HEK293 (cell line): ENCODE results near the gene EXOC7.

ENCODE experiments used
- CTCF ChIA-PET: fragments of 350-600 bp; formaldehyde crosslinking; extraction: SDS; loops from one replicate; lab custom pipeline; 2021; ENCODE audit warnings: antibody characterized with exemption; lab: Yijun Ruan, JAX
- POLR2A ChIA-PET: fragments of 300-600 bp; formaldehyde crosslinking; extraction: SDS; loops from one replicate; lab custom pipeline; 2020; ENCODE audit warnings: antibody characterized with exemption, inconsistent platforms; lab: Yijun Ruan, JAX
- H3K27ac ChIP-seq: fragments of 200-500 bp; sonication (Bioruptor generic); 2 replicates; pipeline ENCODE4 v1.5.1; 2014; ENCODE audit warnings: low read depth, low read length, control low read depth, inconsistent platforms; ENCODE audit errors: extremely low read depth
- H3K36me3 ChIP-seq, 2 experiments: fragments of 200-500 bp in 1 of 2; sonication (Bioruptor generic) in 1 of 2; 1 replicate in 1 of 2; 2 replicates in 1 of 2; pipeline ENCODE4 v1.5.1; 2014 to 2017; ENCODE audit warnings: inconsistent platforms in 2 of 2, low read length in 2 of 2; ENCODE audit not compliant: control insufficient read depth in 2 of 2, insufficient read depth in 1 of 2
- H3K4me1 ChIP-seq: fragments of 200-500 bp; sonication (Bioruptor generic); 2 replicates; pipeline ENCODE4 v1.5.1; 2014; ENCODE audit warnings: mild to moderate bottlenecking, low read length, inconsistent platforms; ENCODE audit not compliant: control insufficient read depth, insufficient read depth
- H3K4me3 ChIP-seq: 2 replicates; pipeline ENCODE4 v1.5.1; 2011; ENCODE audit warnings: low read depth, mild to moderate bottlenecking, control low read depth, low read length, moderate library complexity
- H3K9me3 ChIP-seq: fragments of 200-500 bp; sonication (Bioruptor generic); 2 replicates; pipeline ENCODE4 v1.5.1; 2014; ENCODE audit warnings: low read depth, low read length, inconsistent platforms; ENCODE audit not compliant: control insufficient read depth, insufficient read depth
- FEZF1 ChIP-seq: fragments of 450-650 bp; formaldehyde crosslinking; IDR thresholded peaks from 2 replicates; pipeline ENCODE4 v1.5.1; 2016; ENCODE audit warnings: missing biosample characterization, missing genetic modification characterization
- IKZF3 ChIP-seq: fragments of 450-650 bp; IDR thresholded peaks from 2 replicates; pipeline ENCODE4 v1.5.0; 2018; ENCODE audit warnings: missing biosample characterization, mild to moderate bottlenecking, missing genetic modification characterization, moderate library complexity
- KLF16 ChIP-seq: fragments of 450-650 bp; formaldehyde crosslinking; IDR thresholded peaks from 2 replicates; pipeline ENCODE4 v1.5.1; 2017; ENCODE audit warnings: missing biosample characterization, missing genetic modification characterization
- KLF9 ChIP-seq: fragments of 450-650 bp; formaldehyde crosslinking; IDR thresholded peaks from 2 replicates; pipeline ENCODE4 v1.5.1; 2016; ENCODE audit warnings: missing biosample characterization, missing genetic modification characterization, low read depth
- SCRT1 ChIP-seq: fragments of 450-650 bp; formaldehyde crosslinking; IDR thresholded peaks from 2 replicates; pipeline ENCODE4 v1.5.1; 2016; ENCODE audit warnings: missing biosample characterization, missing genetic modification characterization, borderline replicate concordance
- SP2 ChIP-seq: fragments of 450-650 bp; formaldehyde crosslinking; IDR thresholded peaks from 2 replicates; pipeline ENCODE4 v1.5.1; 2016; ENCODE audit warnings: missing biosample characterization, missing genetic modification characterization
- SP3 ChIP-seq: fragments of 450-650 bp; formaldehyde crosslinking; IDR thresholded peaks from 2 replicates; pipeline ENCODE4 v1.5.1; 2016; ENCODE audit warnings: missing biosample characterization, missing genetic modification characterization
- SP7 ChIP-seq: fragments of 450-650 bp; formaldehyde crosslinking; IDR thresholded peaks from 2 replicates; pipeline ENCODE4 v1.5.1; 2016; ENCODE audit warnings: missing biosample characterization, missing genetic modification characterization
- ZFHX2 ChIP-seq: fragments of 450-650 bp; formaldehyde crosslinking; conservative IDR thresholded peaks from 2 replicates; pipeline ENCODE4 v1.5.1; 2016; ENCODE audit warnings: missing biosample characterization, missing genetic modification characterization
- ZFP41 ChIP-seq: fragments of 450-650 bp; formaldehyde crosslinking; IDR thresholded peaks from 2 replicates; pipeline ENCODE4 v1.5.1; 2016; ENCODE audit warnings: missing biosample characterization, missing genetic modification characterization, borderline replicate concordance
- ZNF10 ChIP-seq: fragments of 450-650 bp; formaldehyde crosslinking; IDR thresholded peaks from 2 replicates; pipeline ENCODE4 v1.5.1; 2017; ENCODE audit warnings: missing biosample characterization, missing genetic modification characterization
- ZNF112 ChIP-seq: fragments of 450-650 bp; formaldehyde crosslinking; IDR thresholded peaks from 2 replicates; pipeline ENCODE4 v1.5.0; 2017; ENCODE audit warnings: missing biosample characterization, missing genetic modification characterization
- ZNF148 ChIP-seq: fragments of 450-650 bp; formaldehyde crosslinking; IDR thresholded peaks from 2 replicates; pipeline ENCODE4 v1.5.0; 2017; ENCODE audit warnings: missing biosample characterization, missing genetic modification characterization, borderline replicate concordance
- ZNF16 ChIP-seq: fragments of 450-650 bp; formaldehyde crosslinking; IDR thresholded peaks from 2 replicates; pipeline ENCODE4 v1.5.1; 2016; ENCODE audit warnings: low read depth, missing biosample characterization, missing genetic modification characterization
- ZNF169 ChIP-seq: fragments of 450-650 bp; formaldehyde crosslinking; IDR thresholded peaks from 2 replicates; pipeline ENCODE4 v1.5.1; 2016; ENCODE audit warnings: missing biosample characterization, missing genetic modification characterization
- ZNF223 ChIP-seq: fragments of 450-650 bp; formaldehyde crosslinking; IDR thresholded peaks from 2 replicates; pipeline ENCODE4 v1.5.1; 2016; ENCODE audit warnings: missing biosample characterization, missing genetic modification characterization
- ZNF37A ChIP-seq: fragments of 450-650 bp; IDR thresholded peaks from 2 replicates; pipeline ENCODE4 v1.5.1; 2018; ENCODE audit warnings: missing biosample characterization, missing genetic modification characterization
- ZNF394 ChIP-seq: fragments of 450-650 bp; formaldehyde crosslinking; IDR thresholded peaks from 2 replicates; pipeline ENCODE4 v1.5.1; 2016; ENCODE audit warnings: missing biosample characterization, missing genetic modification characterization, mild to moderate bottlenecking, moderate library complexity, borderline replicate concordance
- ZNF423 ChIP-seq: fragments of 450-650 bp; formaldehyde crosslinking; IDR thresholded peaks from 2 replicates; pipeline ENCODE4 v1.5.1; 2016; ENCODE audit warnings: missing biosample characterization, missing genetic modification characterization
- ZNF449 ChIP-seq: fragments of 450-650 bp; formaldehyde crosslinking; IDR thresholded peaks from 2 replicates; pipeline ENCODE4 v1.5.1; 2017; ENCODE audit warnings: missing biosample characterization, mild to moderate bottlenecking, missing genetic modification characterization, moderate library complexity
- ZNF514 ChIP-seq: fragments of 450-650 bp; formaldehyde crosslinking; IDR thresholded peaks from 2 replicates; pipeline ENCODE4 v1.5.1; 2016; ENCODE audit warnings: missing biosample characterization, missing genetic modification characterization
- ZNF548 ChIP-seq: fragments of 450-650 bp; formaldehyde crosslinking; IDR thresholded peaks from 2 replicates; pipeline ENCODE4 v1.5.1; 2016; ENCODE audit warnings: missing biosample characterization, missing genetic modification characterization
- ZNF629 ChIP-seq: fragments of 450-650 bp; formaldehyde crosslinking; IDR thresholded peaks from 2 replicates; pipeline ENCODE4 v1.5.1; 2017; ENCODE audit warnings: missing biosample characterization, missing genetic modification characterization
- ZNF791 ChIP-seq: fragments of 450-650 bp; formaldehyde crosslinking; IDR thresholded peaks from 2 replicates; pipeline ENCODE4 v1.5.1; 2016; ENCODE audit warnings: missing biosample characterization, missing genetic modification characterization
- ZSCAN18 ChIP-seq: fragments of 450-650 bp; formaldehyde crosslinking; IDR thresholded peaks from 2 replicates; pipeline ENCODE4 v1.5.1; 2016; ENCODE audit warnings: missing biosample characterization, missing genetic modification characterization
- TF ChIP-seq, protein P1 (sequence below): fragments of 450-650 bp; formaldehyde crosslinking; IDR thresholded peaks from 2 replicates; pipeline ENCODE4 v1.5.1; 2016; ENCODE audit warnings: missing biosample characterization, missing genetic modification characterization

Gene EXOC7

DNA sequence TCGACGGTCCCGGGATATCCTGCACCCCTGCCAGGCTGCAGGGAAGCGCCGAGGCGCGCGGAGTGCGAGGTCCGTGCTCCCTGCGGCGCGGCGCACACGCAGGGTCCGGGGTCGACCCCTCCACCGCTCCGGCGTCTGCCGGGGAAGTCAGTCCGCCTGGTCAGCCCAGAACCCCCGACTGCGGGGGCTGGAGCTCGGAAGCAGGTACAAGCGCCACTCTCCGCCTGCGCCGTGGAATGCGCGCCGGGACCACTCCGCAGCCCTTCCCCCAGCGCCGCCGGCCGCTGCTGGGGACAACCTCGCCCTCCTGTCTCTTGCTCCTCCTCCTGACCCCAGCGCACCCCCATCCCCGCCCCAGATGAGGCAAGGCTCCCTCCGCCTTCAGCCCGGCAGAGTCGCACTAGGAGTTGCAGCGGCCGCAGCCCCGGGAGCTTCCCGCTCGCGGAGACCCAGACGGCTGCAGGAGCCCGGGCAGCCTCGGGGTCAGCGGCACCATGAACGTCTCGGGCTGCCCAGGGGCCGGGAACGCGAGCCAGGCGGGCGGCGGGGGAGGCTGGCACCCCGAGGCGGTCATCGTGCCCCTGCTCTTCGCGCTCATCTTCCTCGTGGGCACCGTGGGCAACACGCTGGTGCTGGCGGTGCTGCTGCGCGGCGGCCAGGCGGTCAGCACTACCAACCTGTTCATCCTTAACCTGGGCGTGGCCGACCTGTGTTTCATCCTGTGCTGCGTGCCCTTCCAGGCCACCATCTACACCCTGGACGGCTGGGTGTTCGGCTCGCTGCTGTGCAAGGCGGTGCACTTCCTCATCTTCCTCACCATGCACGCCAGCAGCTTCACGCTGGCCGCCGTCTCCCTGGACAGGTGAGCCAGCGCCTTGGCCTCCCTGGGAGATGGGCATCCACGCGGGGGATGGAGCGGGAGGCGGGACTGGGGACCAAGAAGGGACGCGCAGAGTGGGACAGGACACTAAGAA lies 28.9 kb downstream of the EXOC7 start, which contains the start of gene GALR2:
Gene GALR2 (plus strand): TSS at position 392 of the 974 bp plus-strand sequence. CDS start 103 bp downstream, at position 495.
- CTCF ChIA-PET = interaction anchor here (0.6 to 1.6 kb wide), 4 partner anchors 12 to 61 kb away, joined by 3 to 7 read pairs (median 4); no protein-coding TSS in a partner anchor
- POLR2A ChIA-PET = interaction anchor here (1.4 kb wide), 1 partner anchor 60 kb away, joined by 5 read pairs; no protein-coding TSS in a partner anchor
- Histone ChIP-seq H3K4me1 (peaks cover 11% of the 10 kb centered on the region), H3K27ac (no peak within 1 kb of the TSS), H3K4me3 (peak within 1 kb of the TSS; percentile 7; the same call in 1 of the 2 replicates), H3K36me3 (peaks cover 2 to 11% of the 10 kb centered on the region in 2 experiments; a peak in 2 of 3 replicates), H3K9me3 (no peaks in the 10 kb centered on the region)
- TF ChIP-seq ZFHX2 (tag by site-specific recombination) (no peak), ZNF10 (no peak), ZNF16 (tag by site-specific recombination) (no peak), ZNF791 (no peak), ZNF37A (no peak), ZNF223 (no peak)

DNA sequence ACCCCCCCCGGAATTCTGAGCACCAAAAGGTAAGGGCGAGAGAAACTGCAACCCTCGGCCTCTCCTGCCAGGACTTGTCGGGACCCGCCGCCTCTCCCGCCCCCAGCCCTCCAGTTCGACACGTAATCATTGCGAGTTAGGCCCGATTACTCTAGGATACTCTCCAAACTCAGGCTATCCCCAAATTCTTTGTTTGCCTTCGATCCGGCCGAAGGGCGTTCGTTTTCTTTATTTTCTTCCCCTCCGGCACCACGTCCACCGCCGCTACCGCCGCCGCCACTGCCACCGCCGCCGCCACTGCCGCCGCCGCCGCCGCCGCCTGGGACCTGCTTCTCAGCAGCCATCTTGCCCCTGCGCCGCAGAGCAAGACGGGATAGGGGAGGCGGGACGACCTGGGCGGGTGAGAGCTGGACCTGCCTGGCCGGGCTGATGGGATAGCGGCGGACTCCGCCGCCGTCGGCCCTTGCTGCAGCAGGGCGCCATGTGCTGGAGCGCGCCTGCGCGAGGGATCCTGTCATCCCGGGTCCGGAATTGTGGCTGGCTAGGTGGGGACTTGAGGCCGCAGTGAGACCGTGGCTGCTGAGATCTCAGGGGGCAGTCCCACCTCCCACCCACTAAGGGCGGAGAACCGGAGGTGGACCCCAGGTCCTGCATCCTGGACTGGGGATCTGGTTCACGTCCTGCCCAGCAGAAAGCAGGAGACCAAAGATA lies 31.3 kb downstream of the EXOC7 start, which contains the start of gene SRP68:
Gene SRP68 (minus strand): TSS at position 370 of the 711 bp plus-strand sequence. CDS start 26 bp downstream, at position 344.
- H3K9me3 ChIP-seq = no peaks in the 10 kb centered on the region
- peaks cover 11% of the 10 kb centered on the region for H3K4me1 ChIP-seq
- CTCF ChIA-PET = interaction anchor here (0.5 to 3.3 kb wide), 4 partner anchors 11 to 236 kb away, joined by 3 to 19 read pairs (median 4); partner anchors contain the start of gene QRICH2
- POLR2A ChIA-PET = interaction anchor here (0.5 to 2.4 kb wide), 16 partner anchors 9 to 207 kb away, joined by 3 to 15 read pairs (median 4); partner anchors contain the start of genes ACOX1, EXOC7 and TEN1
- H3K27ac ChIP-seq = peak within 1 kb of the TSS; percentile 83
- peaks cover 25 to 30% of the 10 kb centered on the region in 2 experiments for H3K36me3 ChIP-seq
- peak within 1 kb of the TSS; percentile 93 for H3K4me3 ChIP-seq
- peak; percentile 50; the same call in 1 of the 2 replicates for TF ChIP-seq ZNF629 (tag by site-specific recombination)
- TF ChIP-seq ZNF112 (tag by site-specific recombination) = no peak
- TF ChIP-seq SP3 (tag by site-specific recombination) = peak; percentile 97
- TF ChIP-seq IKZF3 (tag by site-specific recombination) = no peak
- no peak for TF ChIP-seq ZNF548 (tag by site-specific recombination)
- no peak for TF ChIP-seq ZNF449 (tag by site-specific recombination)
- TF ChIP-seq KLF16 (tag by site-specific recombination) = peak; percentile 61; the same call in 1 of the 2 replicates
- no peak for TF ChIP-seq ZFP41 (tag by site-specific recombination)
- TF ChIP-seq ZNF423 = no peak
- peak; percentile 24; the same call in 1 of the 2 replicates for TF ChIP-seq ZNF394 (tag by site-specific recombination)
- TF ChIP-seq FEZF1 (tag by site-specific recombination) = no peak
- TF ChIP-seq ZNF514 (tag by site-specific recombination) = no peak
- TF ChIP-seq, protein P1, sequence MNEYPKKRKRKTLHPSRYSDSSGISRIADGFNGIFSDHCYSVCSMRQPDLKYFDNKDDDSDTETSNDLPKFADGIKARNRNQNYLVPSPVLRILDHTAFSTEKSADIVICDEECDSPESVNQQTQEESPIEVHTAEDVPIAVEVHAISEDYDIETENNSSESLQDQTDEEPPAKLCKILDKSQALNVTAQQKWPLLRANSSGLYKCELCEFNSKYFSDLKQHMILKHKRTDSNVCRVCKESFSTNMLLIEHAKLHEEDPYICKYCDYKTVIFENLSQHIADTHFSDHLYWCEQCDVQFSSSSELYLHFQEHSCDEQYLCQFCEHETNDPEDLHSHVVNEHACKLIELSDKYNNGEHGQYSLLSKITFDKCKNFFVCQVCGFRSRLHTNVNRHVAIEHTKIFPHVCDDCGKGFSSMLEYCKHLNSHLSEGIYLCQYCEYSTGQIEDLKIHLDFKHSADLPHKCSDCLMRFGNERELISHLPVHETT (tag by site-specific recombination) = no peak
- no peak for TF ChIP-seq SCRT1 (tag by site-specific recombination)
- peak; percentile 48 for TF ChIP-seq SP7 (tag by site-specific recombination)
- peak; percentile 40; the same call in 1 of the 2 replicates for TF ChIP-seq ZSCAN18 (tag by site-specific recombination)
- peak; percentile 63; the same call in 1 of the 2 replicates for TF ChIP-seq KLF9 (tag by site-specific recombination)
- TF ChIP-seq SP2 (tag by site-specific recombination) = peak; percentile 89
- TF ChIP-seq ZNF169 (tag by site-specific recombination) = no peak
- no peak for TF ChIP-seq ZNF148
